NCI-H82 treated with DMSO at 0.1 percent for 48 hours (cell line): Measurements from ENCODE around the gene NEUROD6.
A peak's percentile ranks its signal among the peaks of the same experiment; 100 is the strongest.

Experiments
- DNase-seq: peaks from one replicate; lab custom pipeline; 2025; ENCODE audit not compliant: unreplicated experiment; lab: John Stamatoyannopoulos, UW

NEUROD6 gene

DNA sequence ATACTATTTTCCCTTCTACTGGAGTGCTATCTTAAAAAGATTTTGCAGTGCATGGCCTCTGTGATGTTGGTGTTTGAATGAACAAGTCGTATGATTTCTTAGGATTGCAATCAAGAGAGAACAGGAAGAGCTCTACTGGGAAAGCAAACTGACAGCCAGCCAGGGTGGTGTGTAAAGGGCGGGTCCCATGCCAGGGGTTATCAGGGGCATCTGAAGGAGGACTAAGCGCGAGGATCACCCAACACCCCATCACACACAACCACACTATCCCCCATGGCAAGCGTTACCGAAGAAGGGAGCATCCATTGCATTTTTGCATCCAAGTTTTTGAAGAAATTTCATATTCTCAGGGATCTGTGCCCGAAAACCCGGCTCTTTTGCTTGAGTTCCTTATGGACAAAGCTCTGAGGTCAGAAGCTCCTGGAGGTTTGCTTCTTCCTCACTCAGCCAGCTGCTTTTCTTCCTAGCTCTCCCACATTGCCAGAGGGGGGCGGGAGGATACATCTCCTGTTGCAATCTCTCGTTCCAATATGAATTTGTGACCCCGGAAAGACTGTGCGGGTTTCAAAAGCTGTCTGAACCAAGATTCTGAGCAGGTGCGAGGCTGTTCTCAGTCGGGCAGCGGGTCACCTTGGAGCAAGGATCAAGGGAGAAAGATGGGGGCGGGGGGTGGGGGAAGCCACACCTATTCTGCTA, 5.2 kb downstream of the NEUROD6 start:
- no peak for DNase-seq

DNA sequence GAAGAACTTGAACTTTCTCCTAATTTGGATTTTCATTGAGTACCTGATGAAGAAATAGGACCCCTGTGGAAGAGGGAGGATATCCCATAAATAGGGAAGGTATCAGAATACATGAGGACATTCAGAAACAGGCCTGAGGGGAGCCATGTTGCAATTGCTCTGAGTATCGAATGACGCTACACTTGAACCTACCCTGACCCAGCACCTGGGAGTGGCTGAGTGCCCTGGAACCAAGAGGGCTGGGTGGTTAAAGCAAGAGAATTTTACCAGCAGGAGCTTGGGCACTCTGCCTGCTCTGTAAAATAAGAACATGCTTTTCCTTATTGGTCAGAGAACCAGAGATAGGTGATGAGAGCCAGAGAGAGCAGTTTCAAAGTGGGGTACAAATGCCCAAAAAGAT, 7.2 kb downstream of the NEUROD6 start:
- no peak for DNase-seq

DNA sequence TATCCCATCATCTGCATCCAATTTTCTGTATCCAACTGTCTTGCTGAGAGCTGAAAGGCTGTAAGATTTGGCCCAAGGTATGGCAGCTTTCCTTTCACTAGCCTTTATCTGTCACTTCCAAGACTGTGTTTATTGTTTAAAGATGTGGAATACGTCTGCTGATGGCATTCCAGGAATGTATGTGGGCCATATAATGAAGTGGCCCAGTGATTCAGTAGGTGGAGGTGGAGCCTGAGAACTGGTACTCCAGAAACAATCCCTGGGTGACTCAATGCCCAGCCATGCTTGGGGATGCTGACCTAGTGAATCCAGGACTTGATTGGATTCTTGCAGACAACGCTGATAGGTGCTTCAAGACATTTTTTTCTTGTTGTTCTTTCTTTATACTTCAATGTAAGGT, 13.5 kb downstream of the NEUROD6 start:
- no peak for DNase-seq

DNA sequence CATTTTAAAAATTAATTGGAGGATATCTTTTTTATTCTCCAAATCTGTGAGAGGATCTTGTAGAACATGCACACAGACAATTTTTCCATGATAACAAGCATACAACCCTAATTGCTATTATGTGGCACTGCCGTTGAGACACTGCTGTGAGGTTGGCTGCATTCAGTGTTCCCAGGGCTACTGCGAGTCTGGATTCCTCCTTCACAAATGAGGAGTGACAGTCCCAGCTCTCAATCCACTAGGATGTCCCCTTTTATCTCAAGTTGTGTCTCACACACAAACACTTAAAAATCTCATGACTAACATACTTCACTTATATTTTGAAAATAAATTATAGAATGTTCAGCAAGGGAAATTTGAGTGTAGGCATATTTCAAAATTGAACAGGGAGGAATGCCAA, 14.1 kb downstream of the NEUROD6 start:
- no peak for DNase-seq

DNA sequence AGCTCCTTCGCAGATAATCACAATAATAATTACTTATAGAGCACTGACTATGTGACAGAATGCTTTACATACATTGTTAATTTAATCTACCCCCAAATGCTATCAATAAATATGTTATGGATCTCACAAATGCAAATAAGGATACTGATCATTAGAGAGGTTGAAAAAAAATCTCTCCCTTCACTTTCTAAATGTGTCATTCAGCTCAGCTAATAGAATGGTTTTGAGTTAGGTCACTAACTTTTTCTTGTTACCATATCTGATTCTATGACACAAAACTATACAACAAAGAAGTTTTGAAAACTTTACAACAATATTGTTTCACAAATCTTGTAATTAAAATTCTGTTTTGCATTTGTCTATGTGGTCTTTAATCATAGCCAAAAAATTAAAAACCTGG, 17.4 kb downstream of the NEUROD6 start:
- DNase-seq = no peak

- no peak for DNase-seq
These were observed 19.9 kb downstream of the NEUROD6 start for GRCh38 chr7:31320675-31321074.

- no peak for DNase-seq
These were observed 22.2 kb downstream of the NEUROD6 start for GRCh38 chr7:31318313-31318712.

GRCh38 chr7:31316876-31317275, 23.6 kb downstream of the NEUROD6 start:
- no peak for DNase-seq

DNA sequence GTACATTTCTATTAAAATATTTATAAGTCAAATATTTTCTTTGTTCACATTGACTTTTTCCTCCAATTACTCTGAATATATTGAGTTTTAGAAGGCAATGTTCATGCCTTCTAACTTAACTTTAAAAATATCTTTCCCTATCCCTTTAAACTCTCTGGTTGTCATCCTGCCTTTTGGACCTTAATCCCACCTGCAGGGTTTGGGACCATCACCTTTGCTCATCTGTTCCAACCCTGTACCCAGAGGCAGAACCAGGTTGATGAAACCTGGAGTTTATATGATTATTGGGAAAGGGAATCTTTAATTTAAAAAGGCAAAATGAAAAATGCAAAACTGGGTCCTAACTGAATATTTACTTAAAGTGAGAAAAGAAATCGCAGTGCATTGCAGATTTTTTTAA, 24.8 kb downstream of the NEUROD6 start:
- no peak for DNase-seq

GRCh38 chr7:31314781-31315180, 25.7 kb downstream of the NEUROD6 start:
- no peak for DNase-seq

GRCh38 chr7:31312889-31313288, 27.6 kb downstream of the NEUROD6 start:
- no peak for DNase-seq

DNA sequence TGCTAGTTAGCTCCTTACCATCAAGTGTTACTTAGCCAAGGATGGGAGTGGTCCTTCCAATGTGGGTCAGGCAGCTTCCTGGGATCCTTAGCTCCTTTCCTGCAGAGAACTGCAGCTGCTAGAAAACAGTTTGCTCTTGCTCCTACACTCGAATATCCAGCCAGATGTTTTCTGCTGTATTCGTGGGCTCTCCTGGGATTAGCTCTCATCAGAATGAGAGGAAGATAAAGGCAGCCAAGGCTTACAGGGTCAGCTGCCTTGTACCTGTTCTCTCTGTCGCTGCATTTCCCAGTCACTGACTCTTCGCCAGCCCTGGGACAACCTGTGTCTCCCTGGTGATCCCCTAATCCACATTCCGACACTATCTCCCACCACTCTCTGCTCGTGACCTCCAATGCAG, 29.0 kb downstream of the NEUROD6 start:
- DNase-seq = no peak

DNA sequence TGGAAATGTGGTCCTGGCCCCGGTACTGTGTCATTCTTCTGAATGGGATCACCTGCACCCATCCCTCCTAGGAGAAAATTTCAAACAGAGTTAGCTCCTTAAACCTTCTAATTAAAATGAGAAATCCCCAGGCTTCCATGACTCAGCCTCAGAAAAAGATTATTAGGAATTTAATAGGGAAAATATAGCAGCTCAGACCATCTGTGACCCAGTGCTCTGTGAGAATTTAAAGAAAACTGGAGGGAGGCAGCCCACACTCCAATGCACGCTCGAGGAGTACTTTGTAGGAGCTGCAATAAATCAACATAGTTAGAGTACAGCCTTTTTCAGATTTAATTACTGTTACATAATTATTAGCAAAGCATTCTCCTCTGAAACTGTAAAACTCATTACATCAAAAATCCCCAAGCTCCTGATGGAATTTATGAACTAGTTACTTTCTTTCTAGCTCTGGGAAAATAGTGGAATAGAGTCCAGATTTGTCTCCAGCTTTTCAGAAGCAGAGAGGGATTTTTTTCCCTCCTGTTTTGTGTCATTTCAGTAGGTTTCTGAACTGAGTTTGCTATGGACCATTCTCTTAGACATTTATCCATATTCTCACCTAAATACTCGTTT, 30.1 kb downstream of the NEUROD6 start:
- peak; percentile 12 for DNase-seq

- DNase-seq = no peak
These were observed 31.1 kb downstream of the NEUROD6 start for GRCh38 chr7:31309407-31309806.

- no peak for DNase-seq
These were observed 31.9 kb downstream of the NEUROD6 start for GRCh38 chr7:31308652-31309051.

- peak; percentile 36 for DNase-seq
These were observed 32.6 kb downstream of the NEUROD6 start for GRCh38 chr7:31307972-31308371.

- DNase-seq = no peak
These were observed 35.3 kb downstream of the NEUROD6 start for GRCh38 chr7:31305260-31305659.

- no peak for DNase-seq
These were observed 36.1 kb downstream of the NEUROD6 start for GRCh38 chr7:31304446-31304845.

DNA sequence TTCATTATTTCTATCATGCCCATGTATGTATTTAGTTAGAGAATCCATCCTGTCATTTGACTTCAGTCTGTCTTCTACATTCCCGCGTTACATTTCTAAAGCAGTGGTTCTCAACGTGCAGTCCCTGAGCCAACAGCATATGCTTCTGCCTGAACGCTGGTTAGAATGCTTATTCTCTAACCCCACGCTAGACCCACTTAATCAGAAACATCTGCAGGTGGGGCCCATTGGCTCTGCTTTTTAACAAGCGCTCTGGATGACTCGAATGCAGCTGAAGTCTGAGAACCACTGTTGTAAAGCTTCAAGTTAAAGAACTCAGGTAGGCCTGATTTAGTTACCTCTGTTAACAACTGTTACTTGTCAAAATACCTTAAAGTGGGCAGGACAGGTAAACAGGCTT, 38.2 kb downstream of the NEUROD6 start:
- no peak for DNase-seq

GRCh38 chr7:31299336-31299735, 41.2 kb downstream of the NEUROD6 start:
- no peak for DNase-seq

GRCh38 chr7:31290601-31291000, 49.9 kb downstream of the NEUROD6 start:
- no peak for DNase-seq
